GM10266 (cell line): Measurements from ENCODE around the gene GPR135.
"Not testable (repeated sequence)": the region's sequence is repeated elsewhere in the genome, so short reads cannot be mapped to it uniquely, and the experiment has no call there.

ENCODE experiments used
- DNase-seq: peaks from one replicate; pipeline ENCODE4 v3.0.0; 2012; ENCODE audit errors: extremely low spot score
- CTCF ChIP-seq: IDR thresholded peaks from 2 replicates; pipeline ENCODE4 v1.5.1; 2012; ENCODE audit warnings: mild to moderate bottlenecking, low read depth; ENCODE audit not compliant: control insufficient read depth, insufficient read depth; ENCODE audit errors: missing control alignments

GPR135 gene

GRCh38 chr14:59458486-59458885, 6.7 kb downstream of the GPR135 start:
- DNase-seq, result no peak
- no peak for TF ChIP-seq CTCF

DNA sequence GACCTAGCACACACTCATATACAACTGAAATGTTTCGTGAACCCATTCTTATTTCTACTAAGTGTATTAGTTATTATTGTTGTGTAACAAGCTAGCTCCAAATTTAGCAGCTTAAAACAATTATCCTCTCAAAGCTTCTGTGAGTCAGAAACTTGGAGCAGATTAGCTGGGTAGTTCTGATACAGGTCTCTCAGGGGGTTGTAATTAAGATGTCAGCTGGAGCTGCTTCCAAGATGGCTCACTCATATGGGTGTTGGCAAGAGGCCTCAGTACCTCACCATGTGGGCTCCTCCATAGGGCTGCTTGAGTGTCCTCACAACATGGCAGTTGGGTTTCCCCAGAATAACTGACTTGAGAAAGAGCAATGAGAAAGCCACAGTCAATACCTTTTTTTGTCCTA, 9.8 kb downstream of the GPR135 start:
- DNase-seq, result no peak
- TF ChIP-seq CTCF, result no peak

DNA sequence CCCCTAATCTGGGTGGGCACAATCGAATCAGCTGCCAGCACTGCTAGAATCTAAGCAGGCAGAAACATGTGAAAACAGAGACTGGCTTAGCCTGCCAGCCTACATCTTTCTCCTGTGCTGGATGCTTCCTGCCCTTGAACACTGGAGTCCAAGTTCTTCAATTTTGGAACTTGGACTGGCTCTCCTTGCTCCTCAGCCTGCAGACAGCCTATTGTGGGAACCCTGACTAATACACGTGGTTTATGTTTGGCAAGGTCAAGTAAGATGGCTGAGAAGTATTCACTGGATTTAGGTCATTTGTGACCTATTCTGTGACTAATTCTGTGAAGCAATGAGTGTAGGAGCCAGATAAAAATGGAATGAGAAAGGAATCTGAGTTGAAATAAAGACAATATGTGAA, 11.0 kb downstream of the GPR135 start:
- TF ChIP-seq CTCF, result no peak
- no peak for DNase-seq

GRCh38 chr14:59451849-59452248, 13.3 kb downstream of the GPR135 start:
- no peak for TF ChIP-seq CTCF
- DNase-seq, result no peak

- TF ChIP-seq CTCF, result no peak
Observed at GRCh38 chr14:59450716-59451115, 14.5 kb downstream of the GPR135 start.

GRCh38 chr14:59448673-59449072, 16.5 kb downstream of the GPR135 start:
- DNase-seq, result not testable (repeated sequence)

More at GRCh38 chr14:59450716-59451115, 14.5 kb downstream of the GPR135 start:
- DNase-seq, result no peak

DNA sequence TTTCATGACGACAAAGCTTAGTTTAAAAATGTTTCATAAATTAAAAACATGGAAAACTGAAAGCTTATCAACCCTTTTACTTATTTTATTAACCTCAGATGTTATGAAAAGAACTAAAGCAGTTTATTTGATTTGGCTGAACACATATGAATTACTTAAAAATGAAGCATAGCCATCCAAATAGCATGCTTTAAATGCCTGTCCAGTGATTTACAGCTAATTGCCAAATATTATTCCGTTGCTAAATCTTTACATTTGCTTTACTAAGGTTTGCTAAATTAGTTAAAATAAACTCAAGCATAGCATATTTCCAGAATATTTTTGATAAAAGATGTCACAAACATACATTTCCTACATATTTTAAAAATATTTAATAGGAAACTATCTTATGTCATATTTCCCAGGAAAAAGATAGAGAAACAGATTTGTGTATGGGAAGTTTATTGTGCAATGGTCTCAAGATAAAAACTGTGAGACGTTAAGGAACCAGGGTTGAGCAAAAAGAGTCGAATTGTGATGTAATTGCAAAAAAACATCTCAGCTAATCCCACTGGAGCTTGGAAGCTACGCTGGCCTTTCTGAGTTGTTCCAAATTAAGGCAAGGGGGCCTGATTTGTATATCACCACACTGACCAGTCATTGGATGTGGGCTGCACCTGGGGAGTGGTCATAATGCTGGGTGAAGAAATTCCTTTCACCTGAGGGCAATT, 25.8 kb downstream of the GPR135 start:
- TF ChIP-seq CTCF, result no peak
- DNase-seq, result no peak

DNA sequence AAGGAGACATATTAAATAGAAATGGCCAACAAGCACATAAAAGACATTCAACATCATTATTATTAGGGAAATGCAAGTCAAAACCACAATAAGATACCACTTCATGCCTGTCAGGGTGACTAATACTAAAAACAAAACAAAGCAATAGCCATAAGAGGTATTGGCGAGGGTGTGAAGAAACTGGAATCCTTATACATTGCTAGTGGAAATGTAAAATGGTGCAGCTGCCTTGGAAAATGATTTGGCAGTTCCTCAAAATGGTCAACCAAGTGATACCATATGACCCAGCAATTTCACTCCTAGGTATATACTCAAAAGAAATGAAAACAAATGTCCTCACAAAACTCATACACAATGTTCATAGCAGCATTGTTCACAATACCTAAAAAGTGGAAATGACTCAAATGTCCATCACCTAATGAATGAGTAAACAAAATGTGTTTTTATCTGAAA, 27.0 kb downstream of the GPR135 start:
- TF ChIP-seq CTCF, result no peak
- no peak for DNase-seq
